Endometrial microvascular endothelial cells (primary cell): ENCODE data around the gene SHD. TPM values are rescaled to one million over a fixed set of nuclear protein-coding genes. Genes with fewer than 3 reads are reported as not detected.
"Not testable (repeated sequence)": the region's sequence is repeated elsewhere in the genome, so short reads cannot be mapped to it uniquely, and the experiment has no call there.

ENCODE experiments used
- in situ Hi-C: cut with HindIII; loops from 2 replicates; pipeline ENCODE4 v1.10.0; 2017; ENCODE audit warnings: low sequenced_read_pairs, low pct_unique_long_range_greater_than_20kb; ENCODE audit errors: inconsistent ontology term
- total RNA-seq: library from RNA; depleted of rRNA; stranded (reverse); fragments of >200 nt; gene quantifications from one replicate; pipeline ENCODE4 v1.2.3, GENCODE V29; 2015; ENCODE audit errors: inconsistent ontology term

SHD gene
- not detected for total RNA-seq

GRCh38 chr19:4278419-4279266 lies at the start of gene SHD:
TSS of gene SHD (plus strand) at chr19:4279266. CDS start at chr19:4280064, 798 bp downstream.
- in situ Hi-C loops = no loop called here

GRCh38 chr19:4230237-4230636 lies 48.8 kb upstream of the SHD start:
- in situ Hi-C loops = not testable (repeated sequence)

GRCh38 chr19:4231521-4231920 lies 47.5 kb upstream of the SHD start:
- in situ Hi-C loops = not testable (repeated sequence)

- in situ Hi-C loops = not testable (repeated sequence)
Observed at GRCh38 chr19:4232139-4232538, 46.9 kb upstream of the SHD start.

GRCh38 chr19:4232614-4233281 lies 46.3 kb upstream of the SHD start:
- in situ Hi-C loops = no loop called here

GRCh38 chr19:4233282-4233853 lies 45.7 kb upstream of the SHD start:
- in situ Hi-C loops = no loop called here

- in situ Hi-C loops = no loop called here
Observed at GRCh38 chr19:4234142-4234861, 44.8 kb upstream of the SHD start.

- in situ Hi-C loops = no loop called here
Observed at GRCh38 chr19:4234862-4235201, 44.2 kb upstream of the SHD start.

- in situ Hi-C loops = not testable (repeated sequence)
Observed at GRCh38 chr19:4237510-4237909, 41.6 kb upstream of the SHD start.

- in situ Hi-C loops = no loop called here
Observed at GRCh38 chr19:4238831-4239230, 40.2 kb upstream of the SHD start.

GRCh38 chr19:4241824-4242430 lies 37.1 kb upstream of the SHD start:
- in situ Hi-C loops = no loop called here

GRCh38 chr19:4245938-4246337 lies 33.1 kb upstream of the SHD start:
- in situ Hi-C loops = not testable (repeated sequence)

- in situ Hi-C loops = no loop called here
Observed at GRCh38 chr19:4246767-4247593, 32.1 kb upstream of the SHD start, which contains the start of gene YJU2. TSS of gene YJU2 (plus strand) at chr19:4247080. CDS start at chr19:4247147, 67 bp downstream.

- in situ Hi-C loops = no loop called here
Observed at GRCh38 chr19:4256563-4256962, 22.5 kb upstream of the SHD start.

GRCh38 chr19:4257025-4257424 lies 22.0 kb upstream of the SHD start:
- in situ Hi-C loops = no loop called here

GRCh38 chr19:4258181-4258580 lies 20.9 kb upstream of the SHD start:
- in situ Hi-C loops = no loop called here

GRCh38 chr19:4260613-4261191 lies 18.4 kb upstream of the SHD start:
- in situ Hi-C loops = no loop called here

- in situ Hi-C loops = no loop called here
Observed at GRCh38 chr19:4264812-4265211, 14.3 kb upstream of the SHD start.
